Measurements from ENCODE around the gene USP8.
"Not testable (repeated sequence)": the region's sequence is repeated elsewhere in the genome, so short reads cannot be mapped to it uniquely, and the experiment has no call there.

The USP8 gene

DNA sequence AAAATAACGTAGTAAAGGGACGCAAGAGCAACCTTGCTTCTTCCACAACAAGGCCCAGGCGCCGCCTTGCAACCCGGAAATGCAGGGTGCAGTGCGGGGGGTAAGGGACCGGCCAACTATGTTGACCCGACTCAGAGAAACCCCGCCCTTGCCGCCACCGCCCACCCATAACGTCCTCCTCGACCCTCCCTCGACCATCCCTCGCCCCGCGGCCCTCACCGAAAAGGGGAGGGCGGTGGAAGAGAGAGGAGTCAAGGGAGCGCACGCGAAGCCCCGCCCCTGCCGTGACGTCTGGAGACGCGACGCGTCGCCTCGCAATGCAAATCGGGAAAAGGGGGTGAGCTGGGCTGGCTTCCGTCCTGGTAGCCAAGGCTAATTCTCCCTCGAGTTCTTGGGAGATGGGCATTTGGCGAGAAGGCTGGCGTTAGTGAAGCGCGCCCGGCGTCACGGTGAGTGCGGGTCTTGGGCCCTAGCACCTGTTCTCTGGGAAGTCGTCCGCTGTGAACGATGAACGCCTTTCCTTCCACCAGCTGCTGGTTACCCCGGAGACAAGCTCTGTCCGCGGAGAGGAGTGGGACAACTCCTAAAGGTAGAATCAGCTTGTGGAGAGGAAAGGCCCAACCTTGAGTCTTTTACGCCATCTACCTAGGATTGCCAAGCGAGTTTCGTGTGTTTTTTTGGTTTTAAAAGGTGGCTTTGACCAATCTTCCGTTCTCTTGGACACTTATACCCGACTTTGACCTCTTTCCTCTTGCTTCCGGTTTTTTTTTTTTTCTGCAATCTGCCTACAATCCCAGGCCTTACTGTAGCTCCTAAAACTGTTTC is at the start of gene USP8:
Gene USP8 (plus strand): TSS at position 340 of the 825 bp plus-strand sequence. CDS start 14,669 bp downstream, outside the sequence.
- DNase-seq (ENCODE audit: low read depth), result peak; percentile 98

DNA sequence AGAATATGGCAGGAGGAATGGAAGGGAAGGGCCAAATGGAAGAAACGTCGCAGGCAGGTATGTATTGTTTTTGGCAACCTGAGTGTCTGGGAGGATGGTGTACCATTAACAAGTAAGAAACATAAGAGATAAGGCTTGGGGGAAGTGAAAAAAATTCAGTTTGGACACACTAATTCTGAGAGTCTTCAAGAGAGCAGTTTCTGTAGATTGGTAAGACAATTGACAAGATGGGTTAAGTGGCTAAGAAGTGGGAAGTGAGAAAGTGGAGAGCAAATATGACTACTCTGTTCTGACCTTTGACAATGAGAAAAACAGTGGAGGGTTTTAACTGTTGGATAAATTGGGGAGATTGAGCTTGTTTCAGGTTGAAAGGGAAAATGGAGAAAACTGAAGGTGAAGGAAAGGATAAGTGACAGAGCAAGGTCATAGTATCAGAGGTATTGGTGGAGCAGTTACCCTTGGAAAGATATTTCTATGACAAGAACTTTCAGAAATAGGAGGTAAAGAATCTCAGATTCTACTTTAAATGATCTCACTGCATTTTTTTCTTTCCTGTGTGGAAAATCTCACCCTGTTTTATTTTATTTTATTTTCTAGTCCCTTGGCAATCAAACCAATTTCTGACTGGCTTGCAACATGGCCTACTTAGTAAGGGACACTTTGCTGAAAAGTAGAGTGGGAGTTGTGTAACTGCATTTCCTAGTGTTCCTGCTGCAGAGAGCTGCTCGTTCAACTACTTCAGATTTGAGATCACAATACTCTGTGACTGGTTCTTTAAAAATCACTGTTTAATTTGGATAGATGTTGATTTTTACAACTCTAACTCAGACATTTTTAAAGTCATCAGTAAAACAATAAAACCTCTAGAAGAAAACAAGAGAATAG is 46.1 kb upstream of the USP8 start:
- DNase-seq (ENCODE audit: low read depth), result peak; percentile 66

DNA sequence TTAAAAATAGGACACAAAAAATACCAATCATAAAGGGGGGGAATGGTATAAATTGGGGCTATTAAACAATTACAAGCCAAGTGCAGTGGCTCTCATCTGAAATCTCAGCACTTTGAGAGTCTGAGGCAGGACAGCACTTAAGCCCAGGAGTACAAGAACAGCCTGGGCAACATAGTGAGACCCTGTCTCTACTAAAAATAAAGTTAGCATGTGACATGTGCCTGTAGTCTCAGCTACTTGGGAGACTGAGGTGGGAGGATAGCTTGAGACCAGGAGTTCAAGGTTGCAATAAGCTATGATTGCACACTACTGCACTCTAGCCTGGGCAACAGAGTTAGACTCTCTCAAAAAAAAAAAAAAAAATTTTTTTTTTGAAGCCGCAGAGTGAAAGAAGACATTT is 45.4 kb upstream of the USP8 start:
- no peak for DNase-seq (ENCODE audit: low read depth)

DNA sequence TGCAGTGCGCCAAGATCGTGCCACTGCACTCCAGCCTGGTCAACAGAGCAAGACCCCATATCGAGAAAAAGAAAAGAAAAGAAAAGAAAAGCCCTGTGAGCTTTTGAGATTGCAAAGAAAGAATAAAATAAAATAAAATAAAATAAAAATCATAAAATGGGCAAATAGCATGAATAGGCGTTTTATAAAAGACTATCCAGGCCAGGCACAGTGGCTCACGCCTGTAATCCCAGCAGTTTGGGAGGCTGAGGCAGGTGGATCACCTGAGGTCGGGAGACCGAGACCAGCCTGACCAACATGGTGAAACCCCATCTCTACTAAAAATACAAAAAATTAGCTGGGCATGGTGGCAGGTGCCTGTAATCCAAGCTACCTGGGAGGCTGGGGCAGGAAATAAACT is 44.8 kb upstream of the USP8 start:
- DNase-seq (ENCODE audit: low read depth), result not testable (repeated sequence)

- DNase-seq (ENCODE audit: low read depth), result peak; percentile 57
Observed at GRCh38 chr15:50380089-50380488, 44.1 kb upstream of the USP8 start.

DNA sequence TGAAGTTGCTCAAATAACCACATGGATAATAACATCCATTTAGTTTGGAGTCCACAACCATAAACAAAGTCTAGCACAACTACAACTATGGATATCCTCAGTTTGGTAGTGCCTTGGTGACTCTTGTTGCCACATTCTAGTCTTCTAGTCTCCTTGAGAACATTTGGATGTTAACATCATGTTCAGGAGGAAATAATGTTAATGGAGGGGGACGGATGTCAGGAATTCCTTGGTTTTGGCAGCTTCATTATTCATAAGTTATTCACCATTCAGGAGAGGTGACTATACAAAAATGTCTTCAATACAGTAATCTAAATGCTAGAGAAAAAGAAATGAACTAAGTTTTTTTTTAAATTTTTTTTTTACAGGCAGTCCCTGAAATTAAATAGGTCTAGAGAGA is 42.8 kb upstream of the USP8 start:
- DNase-seq (ENCODE audit: low read depth), result no peak

DNA sequence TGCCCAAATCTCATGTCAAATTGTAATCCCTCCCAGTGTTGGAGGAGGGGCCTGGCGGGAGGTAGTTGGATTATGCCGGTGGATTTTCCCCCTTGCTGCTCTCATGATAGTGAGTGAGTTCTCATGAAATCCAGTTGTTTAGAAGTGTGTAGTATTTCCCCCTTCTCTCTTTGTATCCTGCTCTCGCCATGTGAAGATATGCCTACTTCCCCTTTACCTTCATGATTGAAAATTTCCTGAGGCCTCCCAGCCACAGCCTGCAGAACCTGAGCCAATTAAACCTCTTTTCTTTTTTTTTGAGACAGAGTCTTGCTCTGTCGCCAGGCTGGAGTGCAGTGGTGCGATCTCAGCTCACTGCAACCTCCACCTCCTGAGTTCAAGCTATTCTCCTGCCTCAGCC is 41.8 kb upstream of the USP8 start:
- not testable (repeated sequence) for DNase-seq (ENCODE audit: low read depth)

DNA sequence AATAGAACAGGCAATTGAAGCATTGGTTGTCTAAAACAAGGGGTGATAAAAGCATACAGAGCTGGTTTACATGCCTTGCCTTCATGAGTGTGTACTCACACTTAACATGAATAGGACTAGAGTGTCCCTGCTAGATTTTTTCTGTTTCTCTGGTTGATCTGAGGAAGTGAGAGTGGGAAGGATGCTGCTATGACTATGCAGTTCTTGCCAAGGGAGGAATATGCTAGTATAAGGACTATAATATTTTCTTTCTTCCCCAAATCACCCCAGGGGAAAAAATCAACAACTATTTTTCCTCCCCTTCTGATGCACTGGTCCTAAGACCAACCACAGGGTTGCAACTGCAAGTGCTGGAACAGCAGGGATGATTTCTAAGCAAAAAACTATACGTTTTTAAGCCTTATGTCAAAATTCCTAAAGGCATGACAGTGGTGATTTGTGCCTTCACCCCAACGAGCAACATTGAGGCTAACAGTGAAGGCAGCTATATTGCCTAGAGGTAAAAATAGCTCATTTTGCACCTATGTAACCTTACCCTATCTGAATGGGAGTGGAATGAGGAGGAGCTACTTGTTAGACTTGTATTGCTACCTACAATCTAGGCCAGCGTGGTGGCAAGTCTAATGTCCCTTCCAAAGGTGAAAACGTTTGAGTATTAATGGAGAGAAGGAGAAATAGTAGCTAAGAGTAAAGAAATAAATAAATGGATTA is 33.5 kb upstream of the USP8 start:
- DNase-seq (ENCODE audit: low read depth), result no peak

DNA sequence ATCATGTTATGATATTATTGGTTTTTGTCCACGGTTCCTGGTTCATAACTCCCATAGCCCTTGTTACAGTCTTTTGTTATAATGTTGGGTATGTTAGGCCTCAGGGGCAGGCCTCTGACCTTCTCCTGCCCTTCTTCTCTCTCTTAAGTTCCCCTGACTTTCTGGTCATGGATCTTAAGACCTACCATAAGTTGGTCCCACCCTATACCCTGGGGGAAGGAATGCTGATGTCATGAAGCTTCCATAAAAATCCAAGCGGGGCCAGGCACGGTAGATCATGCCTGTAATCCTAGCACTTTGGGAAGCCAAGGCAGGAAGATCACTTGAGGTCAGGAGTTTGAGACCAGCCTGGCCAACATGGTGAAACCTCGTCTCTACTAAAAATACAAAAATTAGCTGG is 32.6 kb upstream of the USP8 start:
- DNase-seq (ENCODE audit: low read depth), result not testable (repeated sequence)

DNA sequence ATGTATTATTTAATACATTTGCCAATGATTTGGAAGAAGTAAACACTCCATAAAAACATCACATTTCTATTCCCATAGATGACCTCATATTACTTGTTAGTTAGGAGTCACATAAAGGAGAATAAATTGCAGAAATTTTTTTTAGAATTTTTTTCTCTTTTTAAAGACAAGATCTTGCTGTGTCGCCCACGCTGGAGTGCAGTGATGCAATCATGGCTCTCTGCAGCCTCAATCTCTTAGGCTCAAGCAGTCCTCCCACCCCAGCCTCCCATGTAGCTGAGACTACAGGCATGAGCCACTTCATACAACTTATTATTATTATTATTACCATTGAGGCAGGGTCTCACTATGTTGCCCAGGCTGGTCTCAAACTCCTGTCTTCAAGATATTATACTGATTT is 12.3 kb upstream of the USP8 start:
- no peak for DNase-seq (ENCODE audit: low read depth)

DNA sequence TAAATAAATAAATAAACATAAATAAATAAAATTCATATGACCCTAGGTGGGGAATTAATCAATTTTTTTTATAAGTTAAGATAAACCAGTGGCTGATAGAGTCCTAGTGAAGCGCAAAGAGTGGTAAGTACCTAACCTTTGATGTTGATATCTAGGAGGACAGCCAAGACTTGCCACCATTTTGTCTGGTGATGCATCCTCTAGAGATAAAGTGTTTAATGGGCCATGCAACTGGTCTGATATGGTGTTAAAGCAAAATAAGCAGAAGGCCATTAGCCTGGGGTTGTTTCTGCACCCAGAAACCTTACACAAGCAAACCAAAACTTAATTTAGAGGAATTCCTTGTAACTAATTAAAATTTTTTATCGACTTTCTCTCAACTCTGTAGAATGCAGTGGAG is 9.6 kb upstream of the USP8 start:
- no peak for DNase-seq (ENCODE audit: low read depth)

DNA sequence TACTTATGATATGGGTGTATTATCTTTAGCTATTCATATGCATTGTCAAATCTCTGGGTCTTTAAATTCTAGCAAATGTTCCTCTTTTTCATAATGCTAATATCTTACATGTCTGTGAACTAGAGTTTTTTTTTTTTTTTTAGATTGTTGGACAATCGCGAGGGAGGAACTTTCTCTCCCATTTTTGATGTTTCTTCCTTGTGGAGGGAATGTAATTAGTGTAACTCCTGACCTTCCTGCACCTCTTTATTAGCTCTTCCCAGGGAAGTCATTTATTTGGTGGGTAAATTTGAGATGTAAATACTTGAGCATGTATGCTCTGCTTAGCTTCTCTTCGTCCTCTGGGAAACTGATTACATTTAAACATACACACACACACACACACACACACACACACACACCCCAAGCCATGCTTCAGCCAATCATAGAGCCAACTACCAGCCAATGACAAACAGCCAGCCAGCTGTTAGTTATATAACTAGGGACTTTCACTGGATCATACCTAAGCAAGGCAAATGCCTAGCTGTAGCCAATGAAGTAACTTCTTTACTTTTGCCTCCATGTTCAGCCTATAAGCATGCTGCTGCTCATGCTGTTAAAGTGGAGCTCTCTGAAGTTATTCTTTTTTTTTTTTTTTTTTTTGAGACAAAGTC is 8.3 kb upstream of the USP8 start:
- peak; percentile 20 for DNase-seq (ENCODE audit: low read depth)

DNA sequence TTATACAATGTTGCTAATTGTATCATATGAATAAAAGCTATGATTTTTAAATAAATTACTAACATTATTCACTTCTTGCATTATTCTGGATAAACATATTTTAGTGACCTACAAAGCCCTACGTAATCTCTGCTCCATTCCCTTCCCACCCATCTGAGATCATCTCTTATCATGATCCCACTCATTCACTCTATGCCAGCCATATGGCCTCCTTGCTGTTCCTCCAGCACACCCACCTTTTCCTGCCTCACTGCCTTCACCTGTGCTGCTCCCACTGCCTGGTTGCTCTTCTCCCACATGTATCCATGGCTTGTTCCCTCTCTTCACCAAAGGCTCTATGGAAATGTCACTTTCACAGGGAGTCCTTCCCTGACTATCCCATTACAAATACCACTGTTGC is 7.3 kb upstream of the USP8 start:
- DNase-seq (ENCODE audit: low read depth), result no peak

GRCh38 chr15:50418041-50418583 is 6.1 kb upstream of the USP8 start:
- DNase-seq (ENCODE audit: low read depth), result no peak

GRCh38 chr15:50425219-50425618 is 1.0 kb downstream of the USP8 start:
- no peak for DNase-seq (ENCODE audit: low read depth)

DNA sequence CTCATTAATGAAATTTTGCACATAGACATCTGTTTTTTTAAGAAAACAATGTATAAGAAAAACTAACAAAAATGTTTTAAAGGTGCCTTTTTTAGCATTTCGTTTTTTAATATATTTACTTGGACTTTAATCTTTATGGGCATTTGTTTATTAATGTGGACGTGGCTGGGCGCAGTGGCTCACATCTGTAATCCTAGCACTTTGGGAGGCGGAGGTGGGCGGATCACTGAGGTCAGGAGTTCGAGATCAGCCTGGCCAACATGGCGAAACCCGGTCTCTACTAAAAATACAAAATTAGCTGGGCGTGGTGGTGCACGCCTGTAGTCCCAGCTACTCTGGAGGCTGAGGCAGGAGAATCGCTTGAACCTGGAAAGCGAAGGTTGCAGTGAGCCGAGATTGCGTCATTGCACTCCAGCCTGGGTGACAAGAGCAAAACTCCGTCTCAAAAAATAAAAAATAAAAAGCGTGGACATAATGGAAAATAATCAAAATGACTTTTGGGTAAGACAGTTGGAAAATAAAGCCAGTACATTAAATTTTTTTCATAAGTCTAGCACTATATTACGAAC is 1.6 kb downstream of the USP8 start:
- not testable (repeated sequence) for DNase-seq (ENCODE audit: low read depth)

DNA sequence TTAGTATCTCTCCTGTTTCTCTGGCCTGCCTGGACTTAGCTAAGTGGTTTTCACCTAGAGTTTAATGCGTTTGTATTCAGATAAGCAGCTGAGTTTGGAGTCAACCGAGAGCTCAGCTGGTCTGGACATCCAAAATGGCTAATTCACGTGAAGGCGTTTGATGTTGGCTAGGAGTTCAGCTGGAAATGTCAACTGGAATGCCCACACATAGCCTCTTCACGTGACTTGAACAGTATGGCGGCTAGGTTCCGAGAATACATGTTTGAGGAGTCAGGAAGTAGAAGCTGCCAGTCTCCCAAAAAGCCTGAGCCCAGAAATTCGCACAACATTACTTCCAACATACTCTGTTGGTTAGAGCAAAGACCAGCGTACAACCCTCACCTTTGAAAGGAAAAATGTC is 2.2 kb downstream of the USP8 start:
- DNase-seq (ENCODE audit: low read depth), result no peak

DNA sequence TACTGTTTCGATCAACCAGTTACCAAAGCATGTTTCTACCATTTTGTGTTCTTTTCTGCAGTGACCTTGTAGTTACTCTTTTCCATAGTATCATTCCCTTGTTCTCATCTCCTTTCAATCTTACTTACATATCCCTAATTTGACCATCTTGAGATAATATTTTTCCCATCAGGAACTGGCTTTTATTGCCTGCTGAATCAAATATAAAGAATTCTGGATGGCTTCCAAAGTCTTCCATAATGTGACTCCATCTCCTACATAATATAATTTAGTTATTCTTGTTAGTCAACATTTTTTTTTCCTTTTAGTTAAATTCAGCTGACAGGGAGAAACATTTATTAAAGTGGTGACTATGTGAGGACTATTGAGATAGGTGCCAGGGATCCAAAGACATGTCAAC is 7.0 kb downstream of the USP8 start:
- DNase-seq (ENCODE audit: low read depth), result no peak

DNA sequence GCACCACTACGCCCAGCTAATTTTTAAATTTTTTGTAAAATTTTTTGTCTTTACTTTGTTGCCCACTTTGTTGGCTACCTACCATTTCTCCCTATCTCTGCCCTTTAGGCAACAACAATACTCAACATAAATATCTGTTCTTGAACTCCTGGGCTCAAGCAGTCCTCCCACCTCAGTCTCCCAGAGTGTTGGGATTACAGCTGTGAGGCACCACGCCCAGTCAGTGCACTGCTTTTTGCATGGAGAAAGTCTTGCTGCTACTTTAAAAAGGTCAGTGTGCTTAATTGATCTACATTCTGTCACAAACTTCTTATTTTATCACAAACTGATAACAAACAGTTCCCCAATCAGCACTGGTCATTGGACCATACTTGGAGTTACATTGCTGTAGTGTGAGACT is 8.0 kb downstream of the USP8 start:
- no peak for DNase-seq (ENCODE audit: low read depth)

GRCh38 chr15:50435772-50436171 is 11.6 kb downstream of the USP8 start:
- DNase-seq (ENCODE audit: low read depth), result no peak

GRCh38 chr15:50438251-50438650 is 14.0 kb downstream of the USP8 start:
- no peak for DNase-seq (ENCODE audit: low read depth)
